Thyroid gland (tissue), 4 donors: ENCODE measurements around the gene CCDC50.

ENCODE experiments used
- POLR2A ChIP-seq, 2 donors: fragments of 450-650 bp; IDR thresholded peaks; one replicate each; pipeline ENCODE4 v1.6.1; 2017; ENCODE audit warnings: antibody characterized with exemption in 2 of 2, mild to moderate bottlenecking in 2 of 2, moderate library complexity in 1 of 2
- TF ChIP-seq, protein P1 (sequence below), 6 experiments: fragments of 200-600 bp in 3 of 6; fragments of 450-650 bp in 3 of 6; sonication (generic) in 3 of 6; IDR thresholded peaks; one replicate each; pipeline ENCODE4 v1.5.1; 2016 to 2019; ENCODE audit warnings: antibody characterized with exemption in 6 of 6, mild to moderate bottlenecking in 2 of 6, inconsistent platforms in 1 of 6, moderate library complexity in 1 of 6

DNA sequence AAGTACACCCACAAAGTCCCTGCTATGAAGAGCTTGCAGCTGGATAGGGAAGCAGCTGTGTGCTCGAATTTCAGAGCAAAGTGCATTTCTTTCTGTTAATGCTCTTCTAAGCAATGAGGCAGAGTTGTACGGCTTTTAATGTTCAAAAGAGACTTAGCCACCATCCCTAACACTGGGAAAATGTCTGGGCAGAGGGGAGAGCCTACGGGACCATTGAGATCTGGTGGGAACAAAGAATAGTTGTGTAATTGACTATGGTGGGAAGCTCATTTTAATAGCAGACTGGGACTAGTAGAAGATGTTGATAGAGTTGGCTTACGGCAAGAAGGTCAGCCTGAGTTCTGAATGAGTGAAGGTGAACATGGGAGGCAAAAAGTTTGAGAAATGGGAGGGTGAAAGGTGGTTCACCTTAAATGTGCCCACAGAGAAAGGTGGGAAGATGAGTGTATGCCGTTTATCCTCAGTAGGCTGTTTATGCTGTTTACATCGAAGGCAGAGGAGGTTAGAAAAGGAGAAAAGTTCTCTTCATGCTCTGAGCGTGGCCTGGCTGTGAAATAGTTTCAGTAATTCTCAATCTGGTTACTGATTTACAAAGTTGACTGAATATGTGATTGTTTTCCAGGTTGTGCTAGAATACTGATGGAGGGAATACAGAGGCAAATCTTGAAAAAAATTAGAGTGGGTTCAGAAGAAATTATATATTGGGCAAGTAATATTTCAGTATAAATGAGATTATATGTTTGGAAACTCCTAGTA is 24.0 kb downstream of the CCDC50 start:
- no peak for TF ChIP-seq POLR2A (IDR thresholded peaks at IDR 0.05)
- TF ChIP-seq, protein P1, sequence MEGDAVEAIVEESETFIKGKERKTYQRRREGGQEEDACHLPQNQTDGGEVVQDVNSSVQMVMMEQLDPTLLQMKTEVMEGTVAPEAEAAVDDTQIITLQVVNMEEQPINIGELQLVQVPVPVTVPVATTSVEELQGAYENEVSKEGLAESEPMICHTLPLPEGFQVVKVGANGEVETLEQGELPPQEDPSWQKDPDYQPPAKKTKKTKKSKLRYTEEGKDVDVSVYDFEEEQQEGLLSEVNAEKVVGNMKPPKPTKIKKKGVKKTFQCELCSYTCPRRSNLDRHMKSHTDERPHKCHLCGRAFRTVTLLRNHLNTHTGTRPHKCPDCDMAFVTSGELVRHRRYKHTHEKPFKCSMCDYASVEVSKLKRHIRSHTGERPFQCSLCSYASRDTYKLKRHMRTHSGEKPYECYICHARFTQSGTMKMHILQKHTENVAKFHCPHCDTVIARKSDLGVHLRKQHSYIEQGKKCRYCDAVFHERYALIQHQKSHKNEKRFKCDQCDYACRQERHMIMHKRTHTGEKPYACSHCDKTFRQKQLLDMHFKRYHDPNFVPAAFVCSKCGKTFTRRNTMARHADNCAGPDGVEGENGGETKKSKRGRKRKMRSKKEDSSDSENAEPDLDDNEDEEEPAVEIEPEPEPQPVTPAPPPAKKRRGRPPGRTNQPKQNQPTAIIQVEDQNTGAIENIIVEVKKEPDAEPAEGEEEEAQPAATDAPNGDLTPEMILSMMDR (IDR thresholded peaks at IDR 0.05), result no peak
